Activated gamma-delta T cell (primary cell): ENCODE results near the gene ADCYAP1R1.

Source experiments
- DNase-seq: peaks from one replicate; lab custom pipeline; 2025; lab: John Stamatoyannopoulos, UW
- total RNA-seq, 2 donors: gene quantifications; one replicate each; lab custom pipeline; 2026; lab: John Stamatoyannopoulos, UW

The ADCYAP1R1 gene
- 0 reads per million in 2 donors for total RNA-seq

GRCh38 chr7:31051598-31052486 is at the start of gene ADCYAP1R1:
Gene ADCYAP1R1 (plus strand): TSS chr7:31052308. CDS start chr7:31063265, 10,957 bp downstream.
- no peak for DNase-seq

DNA sequence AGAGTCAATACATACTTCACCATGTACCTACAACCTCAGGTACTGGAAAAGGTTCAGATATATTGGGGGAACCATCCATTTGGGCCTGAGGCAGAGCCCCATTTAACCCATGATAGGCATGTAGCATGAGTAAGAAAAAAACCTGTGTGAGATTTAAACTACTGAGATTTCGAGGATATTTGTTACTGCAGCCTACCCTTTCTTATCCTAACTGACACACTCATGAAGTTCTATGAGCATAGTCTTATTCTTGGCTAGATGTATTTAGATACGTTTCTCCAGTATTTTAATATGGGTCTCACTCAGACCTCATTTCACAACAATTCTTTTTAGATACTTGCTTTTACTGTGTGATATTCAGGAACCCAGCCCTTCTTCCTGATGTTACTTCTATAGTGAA is 49.0 kb upstream of the ADCYAP1R1 start:
- no peak for DNase-seq

DNA sequence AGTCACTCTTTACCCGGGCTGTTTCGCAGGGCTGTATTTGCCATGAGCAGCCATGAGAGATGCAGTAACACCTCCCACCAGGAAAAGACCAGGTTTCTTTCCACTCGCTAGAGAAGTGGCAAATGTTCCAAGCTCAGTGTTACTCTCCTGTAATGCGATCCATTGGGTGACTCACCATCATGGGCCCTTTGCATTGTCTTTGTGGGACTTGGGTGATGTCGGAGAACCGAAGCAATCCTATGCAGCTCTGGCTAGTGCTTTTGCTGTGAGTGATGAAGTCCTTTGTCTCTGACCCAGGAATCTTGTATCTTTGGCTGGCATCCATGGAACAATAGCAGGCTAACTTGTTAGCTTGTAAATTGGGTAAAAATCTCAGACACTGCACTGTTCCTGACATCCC is 48.4 kb upstream of the ADCYAP1R1 start:
- no peak for DNase-seq

GRCh38 chr7:31004393-31004792 is 47.7 kb upstream of the ADCYAP1R1 start:
- DNase-seq, result no peak

GRCh38 chr7:31006857-31007256 is 45.3 kb upstream of the ADCYAP1R1 start:
- DNase-seq, result no peak

DNA sequence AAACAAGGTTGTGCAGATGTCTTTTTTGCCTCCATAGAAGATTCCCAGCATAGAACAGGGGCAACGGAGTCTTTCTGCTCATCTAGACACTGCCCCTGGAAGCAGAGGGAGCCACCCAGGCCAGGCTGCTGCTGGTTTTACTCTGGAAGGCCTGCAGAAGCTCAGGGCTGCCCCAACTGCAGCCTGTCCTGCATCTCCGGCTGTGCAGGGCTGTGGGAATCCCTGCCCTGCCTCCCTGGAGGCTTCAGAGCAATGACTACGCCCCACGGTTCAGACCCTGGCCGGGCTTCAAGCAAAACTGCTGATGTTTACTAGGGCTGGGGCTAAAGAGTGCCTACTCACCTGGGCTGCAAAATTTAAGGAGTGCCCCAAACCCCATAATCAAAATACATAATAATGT is 44.5 kb upstream of the ADCYAP1R1 start:
- no peak for DNase-seq

DNA sequence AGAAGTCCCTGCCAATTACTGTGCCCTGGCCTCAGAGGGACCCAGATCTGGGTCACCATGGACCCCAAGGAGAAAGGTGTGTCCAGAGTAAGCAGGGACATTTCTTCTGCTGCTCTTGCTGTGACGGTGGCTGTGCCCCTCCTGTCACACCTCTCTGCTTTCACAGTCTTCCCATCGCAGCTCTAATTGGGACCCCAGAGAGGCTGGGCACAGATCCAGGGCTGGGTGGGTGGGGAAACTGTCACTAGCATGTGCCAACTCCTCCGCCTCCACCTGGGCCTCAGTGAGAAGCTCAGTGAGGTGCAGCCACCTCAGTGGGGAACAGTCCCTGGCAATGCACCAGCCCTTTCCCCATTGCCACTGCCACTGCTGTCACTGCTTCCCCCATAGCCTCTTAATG is 37.3 kb upstream of the ADCYAP1R1 start:
- DNase-seq, result no peak

GRCh38 chr7:31017032-31017675 is 35.0 kb upstream of the ADCYAP1R1 start:
- no peak for DNase-seq

GRCh38 chr7:31017721-31018120 is 34.4 kb upstream of the ADCYAP1R1 start:
- DNase-seq, result no peak

DNA sequence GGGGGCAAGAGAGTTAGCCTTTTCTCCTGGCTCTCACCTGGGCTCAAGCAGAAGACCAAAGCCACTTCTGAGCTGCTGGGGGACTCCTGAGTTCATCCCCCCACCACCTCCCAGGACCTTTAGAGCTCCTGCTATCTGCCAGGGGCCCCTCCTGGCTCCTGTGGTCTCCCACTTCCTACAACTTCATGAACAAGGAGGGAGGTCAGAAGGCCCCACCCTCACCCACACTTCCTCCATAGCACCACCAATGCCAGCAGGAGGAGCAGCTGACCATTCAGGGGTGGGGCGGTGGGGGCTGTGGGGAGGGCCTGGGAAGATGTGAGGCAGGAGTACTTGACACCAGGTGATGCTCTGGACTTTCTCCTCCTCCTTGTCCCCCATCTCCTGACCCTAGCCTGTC is 32.6 kb upstream of the ADCYAP1R1 start:
- no peak for DNase-seq

- no peak for DNase-seq
Observed at GRCh38 chr7:31020161-31020560, 31.9 kb upstream of the ADCYAP1R1 start.

- DNase-seq, result no peak
Observed at GRCh38 chr7:31020652-31021051, 31.5 kb upstream of the ADCYAP1R1 start.

DNA sequence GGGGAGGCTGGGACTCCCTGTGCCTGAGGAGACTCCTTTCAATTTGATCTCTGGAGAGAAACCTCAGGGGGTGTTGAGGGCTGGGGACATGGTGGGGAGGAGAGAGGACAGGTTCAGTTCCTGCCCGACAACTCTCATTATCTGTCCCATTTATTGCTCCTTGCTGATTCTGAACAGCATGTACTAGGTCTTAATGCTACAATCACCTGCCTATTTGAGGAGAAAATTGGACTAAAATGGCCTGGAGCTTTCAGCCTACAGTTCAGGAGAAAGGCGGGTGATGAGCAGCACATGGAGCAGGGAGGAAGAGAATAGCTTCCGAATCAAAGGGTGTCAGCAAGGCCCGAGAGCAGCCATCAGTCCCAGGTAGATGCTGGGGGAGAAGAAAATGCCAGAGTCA is 30.0 kb upstream of the ADCYAP1R1 start:
- DNase-seq, result no peak

DNA sequence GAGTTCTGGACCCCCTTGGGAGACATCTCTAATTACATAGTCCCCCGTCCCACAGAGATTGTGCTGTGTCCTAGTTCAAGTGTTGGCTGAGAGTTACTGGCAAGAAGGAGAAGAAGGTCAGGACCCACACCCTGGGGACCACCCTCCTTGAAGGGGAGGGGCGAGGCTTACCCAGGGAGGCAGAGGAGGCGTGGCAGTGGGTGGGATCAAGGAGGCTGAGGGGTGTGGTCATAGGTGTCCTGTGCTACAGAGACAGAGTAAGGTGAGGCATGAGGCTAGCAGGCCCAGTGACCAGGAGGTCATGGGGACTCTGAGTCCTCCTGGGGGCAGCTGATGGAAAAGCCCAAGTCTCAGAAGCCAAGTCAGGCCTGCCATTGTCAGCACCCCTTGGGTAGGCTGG is 29.4 kb upstream of the ADCYAP1R1 start:
- no peak for DNase-seq

DNA sequence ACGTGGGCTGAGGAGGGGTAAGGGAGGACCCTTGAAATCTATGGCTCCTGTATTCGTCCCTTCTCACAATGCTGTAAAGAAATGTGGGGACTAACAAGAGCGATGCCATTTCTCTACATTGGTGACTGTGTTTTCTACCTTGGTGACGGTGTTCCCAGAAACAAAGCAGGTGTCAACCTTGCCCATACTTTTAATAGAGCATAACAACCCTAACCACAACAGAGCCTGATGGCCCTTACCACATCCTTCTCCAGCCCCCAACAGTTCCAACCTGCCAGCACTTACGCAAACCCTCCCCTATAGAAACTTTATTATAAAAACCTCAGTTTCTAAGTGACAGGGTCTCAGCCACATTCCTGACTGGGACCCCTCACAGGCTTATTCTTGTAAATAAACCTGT is 28.2 kb upstream of the ADCYAP1R1 start:
- no peak for DNase-seq

GRCh38 chr7:31027161-31027965 is 24.7 kb upstream of the ADCYAP1R1 start:
- DNase-seq, result no peak

GRCh38 chr7:31028006-31028405 is 24.1 kb upstream of the ADCYAP1R1 start:
- DNase-seq, result no peak

DNA sequence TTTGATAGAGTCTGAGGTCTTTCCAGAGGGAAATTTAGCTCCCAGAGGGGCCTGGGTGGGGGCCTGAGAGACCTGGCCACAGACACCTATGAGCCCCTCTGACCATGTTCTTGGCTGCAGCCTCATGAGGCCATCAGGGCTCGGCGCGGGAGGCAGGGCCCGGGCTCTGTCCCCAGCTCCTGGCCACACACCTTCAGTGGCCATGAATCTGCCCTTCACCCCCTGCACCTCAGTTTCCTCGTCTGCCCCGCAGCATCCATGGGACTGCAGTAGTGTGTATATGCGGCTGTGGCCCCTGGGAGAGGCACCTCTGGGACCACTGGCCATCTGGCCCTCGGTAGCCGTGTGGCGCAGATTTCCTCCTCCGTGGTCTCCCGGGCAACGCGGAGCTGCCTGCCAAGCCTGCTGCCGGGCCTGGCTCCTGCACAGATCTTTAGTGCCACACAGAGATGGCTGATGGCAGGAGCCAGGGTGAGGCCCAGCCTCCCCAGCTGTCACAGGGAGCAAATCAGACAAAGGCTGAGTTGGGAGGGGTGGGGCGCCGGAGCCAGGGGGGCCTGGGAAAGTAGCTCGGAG is 23.6 kb upstream of the ADCYAP1R1 start:
- DNase-seq, result no peak

DNA sequence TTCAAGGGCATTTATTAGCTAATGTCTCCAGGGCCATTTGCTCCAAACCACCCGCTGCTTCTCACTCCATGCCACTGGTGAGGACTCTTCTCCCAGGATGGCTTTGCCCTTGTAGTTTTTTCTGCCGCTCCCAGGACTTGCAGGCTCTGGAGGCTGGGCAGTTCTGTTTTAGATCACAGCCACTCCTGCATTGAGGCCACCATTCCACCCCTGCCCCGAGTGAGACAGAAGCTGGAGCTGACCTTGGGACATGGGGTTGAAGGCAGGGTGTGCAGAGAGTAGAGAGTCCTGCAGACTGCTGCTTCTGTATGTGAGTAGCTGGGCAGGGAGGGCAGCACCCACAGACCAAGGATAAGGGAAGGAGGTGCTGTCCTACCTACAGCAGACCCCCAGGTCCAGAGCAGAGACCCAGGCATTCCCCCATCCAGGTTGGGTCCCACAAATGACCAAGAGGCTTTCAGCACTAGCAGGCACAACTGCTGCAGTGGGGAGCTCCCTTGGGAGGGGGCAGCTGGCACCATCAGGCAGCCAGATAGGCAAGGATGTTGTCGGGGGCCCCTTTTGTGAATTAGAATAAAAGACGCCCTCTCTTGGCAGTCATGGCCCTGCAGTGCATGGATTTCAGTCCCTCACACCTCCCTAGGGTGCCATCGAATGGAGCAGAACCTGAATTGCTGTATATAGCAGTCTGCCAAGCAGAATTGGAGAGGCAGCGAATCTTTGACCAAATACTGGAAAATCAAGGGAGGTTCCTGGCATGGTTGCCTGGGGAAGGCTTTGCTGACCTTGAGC is 22.7 kb upstream of the ADCYAP1R1 start:
- DNase-seq, result no peak

DNA sequence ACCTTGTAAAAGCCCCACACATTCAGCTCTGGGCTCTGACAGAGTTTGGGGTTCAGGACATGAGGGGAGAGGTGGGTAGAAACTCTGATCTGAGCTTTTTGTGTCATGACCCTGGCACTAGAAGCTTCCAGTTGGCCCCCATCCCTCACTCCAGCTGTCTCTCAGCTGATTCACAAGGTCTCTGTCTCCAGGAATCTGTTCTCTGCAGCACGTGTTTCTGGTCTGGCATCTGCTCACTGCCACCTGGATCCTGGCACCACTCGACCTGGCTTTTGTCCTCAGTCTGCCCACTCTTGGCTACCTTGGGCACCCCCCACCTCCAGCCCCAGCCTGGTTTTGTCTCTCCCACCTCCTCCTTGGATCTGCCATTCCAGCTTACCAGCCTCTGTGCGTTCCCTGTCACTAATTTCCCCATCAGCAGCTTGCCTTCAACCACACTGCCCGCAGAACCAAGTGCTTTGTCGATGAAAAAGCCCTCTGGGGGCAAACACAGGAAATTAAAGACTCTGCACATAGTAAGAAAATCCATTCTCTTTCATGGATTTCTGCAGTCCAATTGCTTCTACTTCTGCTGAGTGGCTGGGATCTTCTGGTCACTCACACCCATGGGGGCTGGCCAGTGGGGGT is 18.3 kb upstream of the ADCYAP1R1 start:
- DNase-seq, result no peak

DNA sequence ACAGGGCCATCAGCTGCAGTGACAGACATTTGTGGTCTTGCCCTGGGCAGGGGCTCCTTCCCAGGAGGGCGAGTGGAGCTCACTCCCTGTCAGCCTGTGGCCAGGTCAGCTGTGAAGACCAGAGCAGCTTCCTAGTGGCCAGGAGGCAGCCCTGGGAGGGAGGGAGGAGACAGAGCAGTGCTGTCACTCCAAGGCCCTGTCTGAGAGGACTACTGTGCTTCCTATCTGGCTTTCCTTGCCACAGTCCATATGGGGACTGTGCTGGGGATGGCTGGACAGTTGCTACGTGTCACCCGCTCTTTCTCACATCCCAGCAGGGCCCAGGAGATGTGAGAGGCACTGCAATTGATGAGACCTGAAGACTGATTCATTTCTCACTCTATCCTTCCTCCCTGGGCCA is 15.2 kb upstream of the ADCYAP1R1 start:
- DNase-seq, result no peak
